Measurements from ENCODE around the gene COL19A1.

Gene COL19A1

DNA sequence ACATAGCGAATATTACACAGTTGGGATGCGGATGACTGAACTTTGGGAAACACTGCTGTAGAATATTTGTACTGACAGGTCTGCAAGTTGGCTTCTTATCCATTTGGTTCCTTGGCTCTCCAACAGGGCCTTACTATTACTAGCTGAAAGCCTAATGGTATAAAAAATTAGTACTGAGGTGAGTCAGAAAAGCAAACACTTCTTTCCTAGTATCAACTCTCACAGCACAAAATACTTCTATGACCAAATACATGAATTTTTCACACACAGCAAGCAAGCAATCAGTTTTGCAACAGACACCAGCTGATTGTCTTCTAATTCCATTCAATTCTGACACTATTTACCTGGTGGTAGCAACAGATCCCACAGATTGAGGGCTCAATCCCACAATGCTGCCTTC lies 268.2 kb downstream of the COL19A1 start:
- H3K27me3 ChIP-seq (ENCODE audit: control insufficient read depth, insufficient read depth, low read length) = no peaks in the 10 kb centered on the region
- TF ChIP-seq, protein P1, sequence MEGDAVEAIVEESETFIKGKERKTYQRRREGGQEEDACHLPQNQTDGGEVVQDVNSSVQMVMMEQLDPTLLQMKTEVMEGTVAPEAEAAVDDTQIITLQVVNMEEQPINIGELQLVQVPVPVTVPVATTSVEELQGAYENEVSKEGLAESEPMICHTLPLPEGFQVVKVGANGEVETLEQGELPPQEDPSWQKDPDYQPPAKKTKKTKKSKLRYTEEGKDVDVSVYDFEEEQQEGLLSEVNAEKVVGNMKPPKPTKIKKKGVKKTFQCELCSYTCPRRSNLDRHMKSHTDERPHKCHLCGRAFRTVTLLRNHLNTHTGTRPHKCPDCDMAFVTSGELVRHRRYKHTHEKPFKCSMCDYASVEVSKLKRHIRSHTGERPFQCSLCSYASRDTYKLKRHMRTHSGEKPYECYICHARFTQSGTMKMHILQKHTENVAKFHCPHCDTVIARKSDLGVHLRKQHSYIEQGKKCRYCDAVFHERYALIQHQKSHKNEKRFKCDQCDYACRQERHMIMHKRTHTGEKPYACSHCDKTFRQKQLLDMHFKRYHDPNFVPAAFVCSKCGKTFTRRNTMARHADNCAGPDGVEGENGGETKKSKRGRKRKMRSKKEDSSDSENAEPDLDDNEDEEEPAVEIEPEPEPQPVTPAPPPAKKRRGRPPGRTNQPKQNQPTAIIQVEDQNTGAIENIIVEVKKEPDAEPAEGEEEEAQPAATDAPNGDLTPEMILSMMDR (IDR thresholded peaks at IDR 0.05) = no peak

DNA sequence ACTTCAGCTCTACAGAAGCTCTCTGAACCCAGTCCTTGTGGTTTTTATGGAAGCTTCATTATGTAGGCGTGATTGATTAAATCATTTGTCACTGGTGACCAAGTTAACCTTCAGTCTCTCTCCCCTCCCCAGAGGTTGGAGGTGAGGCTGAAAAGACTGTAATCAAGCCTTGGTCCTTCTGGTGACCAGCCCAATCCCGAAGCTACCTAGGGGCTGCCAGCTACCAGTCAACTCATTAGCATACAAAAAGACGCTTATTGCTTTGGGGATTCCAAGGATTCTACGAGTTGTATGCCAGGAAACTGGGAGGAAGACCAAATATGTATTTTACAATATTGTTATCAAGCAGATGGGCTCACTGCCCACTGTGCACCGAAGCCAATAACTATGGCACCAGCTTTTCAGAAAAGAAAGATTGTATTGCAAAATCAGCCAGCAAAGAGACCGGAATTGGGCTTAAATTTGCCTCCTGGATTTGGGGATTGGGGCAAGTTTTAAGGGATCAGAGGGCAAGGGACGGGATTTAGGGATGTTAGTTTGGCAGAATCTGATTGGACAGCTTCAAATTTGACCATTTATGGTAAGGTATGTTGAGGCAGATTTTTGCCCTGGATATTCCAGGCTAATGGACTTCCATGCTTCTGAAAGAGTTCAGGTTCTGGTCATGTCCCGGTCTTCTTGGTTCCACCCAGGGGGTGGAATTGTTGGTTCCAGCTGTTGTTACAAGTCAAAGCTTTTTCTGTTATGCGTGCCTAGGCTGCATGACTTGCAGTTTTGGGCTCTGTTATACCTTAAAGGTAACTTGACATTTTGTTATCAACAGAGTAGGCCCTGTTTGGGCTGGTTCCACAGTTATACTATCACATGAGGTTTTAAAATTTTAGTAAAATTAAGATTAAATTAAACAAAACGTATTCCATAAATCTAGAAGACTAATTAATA lies 269.1 kb downstream of the COL19A1 start:
- TF ChIP-seq, protein P1 (IDR thresholded peaks at IDR 0.05) = no peak
- Histone ChIP-seq H3K4me1 (no peaks in the 10 kb centered on the region), H3K4me2 (ENCODE audit: low read length) (no peak overlapping the region), H3K9ac (no peak overlapping the region), H2AFZ (no peak overlapping the region), H3K27me3 (ENCODE audit: control insufficient read depth, insufficient read depth, low read length) (no peaks in the 10 kb centered on the region), H3K4me3 (ENCODE audit: low read depth, low read length) (no peak overlapping the region), H3K9me3 (ENCODE audit: control insufficient read depth, low read length) (no peaks in the 10 kb centered on the region), H3K36me3 (ENCODE audit: control insufficient read depth, insufficient read depth, low read length) (no peaks in the 10 kb centered on the region), H3K27ac (no peak overlapping the region), H3K79me2 (no peaks in the 10 kb centered on the region)

More for the DNA sequence above, 268.2 kb downstream of the COL19A1 start:
- Histone ChIP-seq H2AFZ (no peak overlapping the region), H3K4me3 (ENCODE audit: low read depth, low read length) (no peak overlapping the region), H3K27ac (no peak overlapping the region), H3K4me1 (no peaks in the 10 kb centered on the region), H3K9me3 (ENCODE audit: control insufficient read depth, low read length) (no peaks in the 10 kb centered on the region), H3K36me3 (ENCODE audit: control insufficient read depth, insufficient read depth, low read length) (no peaks in the 10 kb centered on the region), H3K4me2 (ENCODE audit: low read length) (no peak overlapping the region), H3K9ac (no peak overlapping the region), H3K79me2 (no peaks in the 10 kb centered on the region)

DNA sequence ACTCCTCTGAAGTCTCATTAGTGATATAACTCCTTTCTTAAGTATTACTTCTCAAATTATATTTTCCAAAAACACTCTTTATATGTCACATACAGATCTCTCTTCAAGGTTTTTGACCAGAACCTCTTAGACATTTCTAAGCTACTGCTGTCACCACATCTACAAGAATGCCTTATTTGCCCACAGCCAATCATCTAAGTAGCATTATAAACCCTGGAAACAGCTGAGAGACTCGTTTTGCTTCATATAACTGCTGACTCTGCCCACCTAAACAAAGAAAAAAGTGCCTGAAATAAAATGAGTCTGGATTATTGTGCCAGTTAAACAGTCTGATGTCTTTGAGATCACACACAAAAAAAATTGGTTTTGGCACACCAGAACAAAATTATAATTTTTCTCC lies 270.6 kb downstream of the COL19A1 start:
- Histone ChIP-seq H3K79me2 (no peaks in the 10 kb centered on the region), H3K4me1 (no peaks in the 10 kb centered on the region), H2AFZ (no peak overlapping the region), H3K9me3 (ENCODE audit: control insufficient read depth, low read length) (no peaks in the 10 kb centered on the region), H3K27ac (no peak overlapping the region), H3K4me3 (ENCODE audit: low read depth, low read length) (no peak overlapping the region), H3K27me3 (ENCODE audit: control insufficient read depth, insufficient read depth, low read length) (no peaks in the 10 kb centered on the region), H3K9ac (no peak overlapping the region), H3K4me2 (ENCODE audit: low read length) (no peak overlapping the region), H3K36me3 (ENCODE audit: control insufficient read depth, insufficient read depth, low read length) (no peaks in the 10 kb centered on the region)
- TF ChIP-seq, protein P1 (IDR thresholded peaks at IDR 0.05) = no peak

DNA sequence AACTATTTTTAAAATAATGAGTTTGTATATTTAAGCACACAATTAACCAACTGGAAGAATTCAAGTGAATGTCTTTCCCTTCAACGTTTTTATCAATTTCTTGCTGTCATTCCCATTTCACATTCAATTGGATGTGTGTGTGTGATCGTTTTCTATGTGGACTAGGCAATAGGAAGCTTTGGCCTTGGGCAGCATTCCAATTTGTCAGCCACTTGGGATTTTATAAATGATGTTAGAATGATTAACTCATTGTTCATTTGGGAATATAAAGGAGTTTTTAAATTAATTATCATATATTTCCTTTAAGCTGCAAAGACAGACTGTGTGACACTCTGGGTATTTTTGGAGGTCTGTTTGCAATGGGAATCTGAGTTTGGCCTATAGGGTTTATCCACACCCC lies 274.1 kb downstream of the COL19A1 start:
- Histone ChIP-seq H3K36me3 (ENCODE audit: control insufficient read depth, insufficient read depth, low read length) (no peaks in the 10 kb centered on the region), H3K27ac (no peak overlapping the region), H2AFZ (no peak overlapping the region), H3K79me2 (no peaks in the 10 kb centered on the region), H3K4me3 (ENCODE audit: low read depth, low read length) (no peak overlapping the region), H3K27me3 (ENCODE audit: control insufficient read depth, insufficient read depth, low read length) (no peaks in the 10 kb centered on the region), H3K9ac (no peak overlapping the region), H3K9me3 (ENCODE audit: control insufficient read depth, low read length) (no peaks in the 10 kb centered on the region), H3K4me2 (ENCODE audit: low read length) (no peak overlapping the region), H3K4me1 (no peaks in the 10 kb centered on the region)
- TF ChIP-seq, protein P1 (IDR thresholded peaks at IDR 0.05) = no peak

DNA sequence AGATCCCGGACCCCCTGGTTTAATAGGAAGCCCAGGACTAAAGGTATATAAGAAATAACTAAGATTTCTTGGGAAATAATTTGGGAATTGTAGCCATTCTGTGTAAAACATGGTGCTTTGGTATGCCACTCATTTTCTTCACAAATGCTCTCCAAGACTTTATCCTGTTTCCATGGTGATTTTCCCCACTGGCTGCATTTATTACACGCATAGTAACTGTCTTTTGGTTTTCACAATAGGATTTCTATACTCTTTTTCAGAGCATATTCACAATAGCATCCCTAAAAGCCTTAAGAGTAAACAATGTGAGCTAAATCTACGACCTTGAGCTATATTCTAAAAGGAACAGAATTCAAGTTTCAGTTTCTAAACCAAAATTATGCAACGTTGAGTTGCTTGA lies 275.7 kb downstream of the COL19A1 start:
- Histone ChIP-seq H3K4me2 (ENCODE audit: low read length) (no peak overlapping the region), H3K9me3 (ENCODE audit: control insufficient read depth, low read length) (no peaks in the 10 kb centered on the region), H3K27me3 (ENCODE audit: control insufficient read depth, insufficient read depth, low read length) (no peaks in the 10 kb centered on the region), H3K27ac (no peak overlapping the region), H2AFZ (no peak overlapping the region), H3K36me3 (ENCODE audit: control insufficient read depth, insufficient read depth, low read length) (no peaks in the 10 kb centered on the region), H3K4me1 (no peaks in the 10 kb centered on the region), H3K9ac (no peak overlapping the region), H3K79me2 (no peaks in the 10 kb centered on the region), H3K4me3 (ENCODE audit: low read depth, low read length) (no peak overlapping the region)
- TF ChIP-seq, protein P1 (IDR thresholded peaks at IDR 0.05) = no peak

All from parathyroid adenoma (tissue), 2 donors.